K562 treated with DMSO at 1 percent for 48 hours (cell line): ENCODE results near the gene TSSC4. TPM values are rescaled to one million over a fixed set of nuclear protein-coding genes. Genes with fewer than 3 reads are reported as not detected.

Experiments used
- total RNA-seq: library from RNA; unstranded; fragments of 300-600 nt; gene quantifications from 2 replicates; pipeline ENCODE4 v1.2.3, GENCODE V29; 2022; ENCODE audit warnings: low replicate concordance; ENCODE audit errors: extremely low read depth

TSSC4 gene
- not detected in 2 replicates for total RNA-seq

GRCh38 chr11:2400069-2400761, at the start of gene TSSC4:
TSSC4 (plus strand) TSS chr11:2400750; CDS start chr11:2402634, 1,884 bp downstream.

GRCh38 chr11:2376751-2377451, 23.6 kb upstream of the TSSC4 start, which contains the start of gene CD81:
CD81 (plus strand) TSS chr11:2377310; CDS start chr11:2377550, 240 bp downstream.

GRCh38 chr11:2443881-2444820, 43.6 kb downstream of the TSSC4 start, which contains the start of gene TRPM5:
TRPM5 (minus strand) TSS chr11:2444514; CDS start chr11:2423036, 21,478 bp downstream.

GRCh38 chr11:2444821-2445745, 44.5 kb downstream of the TSSC4 start, which contains the start of gene KCNQ1:
KCNQ1 (plus strand) TSS chr11:2445008; CDS start chr11:2445099, 91 bp downstream.

Other genes with a start within 250 kb of the TSSC4 start
- gene INS, start 239.5 kb upstream of the TSSC4 start, total RNA-seq, result not detected in 2 replicates
- not detected in 2 replicates for gene TH, start 228.9 kb upstream of the TSSC4 start, total RNA-seq
- gene ASCL2, start 130.2 kb upstream of the TSSC4 start, total RNA-seq, result not detected in 2 replicates
- not detected in 2 replicates for gene C11orf21, start 98.8 kb upstream of the TSSC4 start, total RNA-seq
- not detected in 2 replicates for gene TSPAN32, start 98.7 kb upstream of the TSSC4 start, total RNA-seq
- gene CD81, start 23.4 kb upstream of the TSSC4 start, total RNA-seq, result not detected in 2 replicates
- gene TRPM5, start 43.8 kb downstream of the TSSC4 start, total RNA-seq, result not detected in 2 replicates
- not detected in 2 replicates for gene KCNQ1, start 44.3 kb downstream of the TSSC4 start, total RNA-seq